Endothelial cell of umbilical vein (primary cell): Measurements from ENCODE around the gene ABCD3. TPM values are rescaled to one million over a fixed set of nuclear protein-coding genes. Genes with fewer than 3 reads are reported as not detected.

Source experiments
- BruUV-seq: library from RNA; stranded (reverse); fragments of 400-500 nt; replicated peaks from 2 replicates; lab custom pipeline; 2021; lab: Mats Ljungman, UMichigan
- CTCF ChIA-PET: fragments of 300-600, 350-600 bp; sonication (Branson Sonifier 250); formaldehyde crosslinking; loops from one replicate; lab custom pipeline; 2021; ENCODE audit warnings: antibody characterized with exemption, inconsistent platforms; lab: Charles Lee
- POLR2A ChIA-PET: fragments of 300-600, 350-600 bp; sonication (Branson Sonifier 250); formaldehyde crosslinking; loops from one replicate; lab custom pipeline; 2021; ENCODE audit warnings: antibody characterized with exemption, inconsistent platforms; lab: Charles Lee
- DNase-seq: peaks from one replicate; pipeline ENCODE4 v3.0.0-alpha.2; 2011; ENCODE audit warnings: low read depth, low spot score
- FAIRE-seq: peaks from 2 replicates; lab custom pipeline; 2011; peaks lifted over from hg19 to GRCh38; lab: Jason Lieb, UNC
- H2AFZ ChIP-seq: 2 replicates; pipeline ENCODE4 v1.6.0; 2012; ENCODE audit warnings: low read depth, low read length, control low read depth, inconsistent platforms
- H3K27ac ChIP-seq: 2 replicates; pipeline ENCODE4 v1.5.1; 2011; ENCODE audit warnings: low read depth, mild to moderate bottlenecking, control low read depth, low read length, moderate library complexity; ENCODE audit not compliant: insufficient read depth
- H3K27me3 ChIP-seq, 2 experiments: 2 replicates each; pipeline versions ENCODE4 v1.6.0 to v1.6.1; 2011; ENCODE audit warnings: low read length in 2 of 2, mixed read lengths in 1 of 2; ENCODE audit not compliant: control insufficient read depth in 2 of 2, insufficient read depth in 2 of 2
- H3K36me3 ChIP-seq, 2 experiments: 2 replicates in 1 of 2; 3 replicates in 1 of 2; pipeline ENCODE4 v1.5.1; 2011; ENCODE audit warnings: low read length in 2 of 2, mild to moderate bottlenecking in 1 of 2, moderate library complexity in 1 of 2; ENCODE audit not compliant: control insufficient read depth in 2 of 2, insufficient read depth in 2 of 2; ENCODE audit errors: extremely low read depth in 1 of 2
- H3K4me1 ChIP-seq: 3 replicates; pipeline ENCODE4 v1.5.1; 2011; ENCODE audit warnings: mild to moderate bottlenecking, low read length; ENCODE audit not compliant: control insufficient read depth, insufficient read depth; ENCODE audit errors: extremely low read depth
- H3K4me2 ChIP-seq: 2 replicates; pipeline ENCODE4 v1.6.1; 2011; ENCODE audit warnings: low read length, control low read depth, mixed read lengths; ENCODE audit not compliant: insufficient read depth
- H3K4me3 ChIP-seq, 3 experiments: fragments of 200-600 bp in 1 of 3; sonication (generic), shearing (Covaris generic) in 1 of 3; replicated peaks in 1 of 3; 2 replicates each; pipeline ENCODE4 v1.5.1; 2011 to 2016; ENCODE audit warnings: control low read depth in 3 of 3, low read length in 3 of 3, mild to moderate bottlenecking in 2 of 3, inconsistent platforms in 1 of 3, low read depth in 1 of 3, moderate library complexity in 1 of 3; ENCODE audit not compliant: insufficient read depth in 1 of 3
- H3K79me2 ChIP-seq: 2 replicates; pipeline ENCODE4 v1.6.0; 2012; ENCODE audit warnings: low read length, inconsistent platforms; ENCODE audit not compliant: control insufficient read depth, insufficient read depth
- H3K9ac ChIP-seq: replicated peaks from 2 replicates; pipeline ENCODE3; 2011; ENCODE audit warnings: low read length, control low read depth; ENCODE audit not compliant: insufficient read depth; ENCODE audit errors: extremely low read depth
- H3K9me1 ChIP-seq: replicated peaks from 3 replicates; pipeline ENCODE4 v1.6.0; 2011; ENCODE audit warnings: mild to moderate bottlenecking, low read length; ENCODE audit not compliant: control insufficient read depth, insufficient read depth; ENCODE audit errors: extremely low read depth
- H3K9me3 ChIP-seq: replicated peaks from 2 replicates; pipeline ENCODE4 v1.5.1; 2012; ENCODE audit warnings: low read length, inconsistent platforms; ENCODE audit not compliant: control insufficient read depth, insufficient read depth
- H4K20me1 ChIP-seq: replicated peaks from 2 replicates; pipeline ENCODE3; 2011; ENCODE audit warnings: mild to moderate bottlenecking, low read length; ENCODE audit not compliant: control insufficient read depth, insufficient read depth; ENCODE audit errors: extremely low read depth
- EZH2 ChIP-seq: IDR thresholded peaks from 2 replicates; pipeline ENCODE4 v1.6.1; 2012; ENCODE audit warnings: borderline replicate concordance, low read depth, mild to moderate bottlenecking, moderate library complexity, low read length, inconsistent platforms; ENCODE audit not compliant: severe bottlenecking
- FOS ChIP-seq: IDR thresholded peaks from 2 replicates; pipeline ENCODE4 v1.6.1; 2011; ENCODE audit warnings: mild to moderate bottlenecking, low read length, moderate library complexity, borderline replicate concordance; ENCODE audit not compliant: insufficient read depth
- GATA2 ChIP-seq: IDR thresholded peaks from 2 replicates; pipeline ENCODE4 v1.7.0; 2011; ENCODE audit warnings: low read depth, mild to moderate bottlenecking, moderate library complexity, mixed read lengths, low read length; ENCODE audit not compliant: insufficient read length, insufficient read depth
- JUN ChIP-seq: IDR thresholded peaks from 2 replicates; pipeline ENCODE4 v1.6.1; 2011; ENCODE audit warnings: borderline replicate concordance, low read depth; ENCODE audit not compliant: insufficient read length, insufficient read depth
- MAX ChIP-seq: IDR thresholded peaks from 2 replicates; pipeline ENCODE4 v1.6.1; 2011; ENCODE audit not compliant: insufficient read depth, insufficient read length
- MYC ChIP-seq: IDR thresholded peaks from one replicate; pipeline ENCODE4 v1.6.1; 2011; ENCODE audit warnings: mild to moderate bottlenecking, low read depth, low read length
- POLR2A ChIP-seq: IDR thresholded peaks from 2 replicates; pipeline ENCODE4 v1.6.1; 2012; ENCODE audit warnings: low read depth, mild to moderate bottlenecking, control low read depth, low read length
- dilution Hi-C: fragments of 300-500 bp; cut with MboI; formaldehyde crosslinking; loops from one replicate; pipeline ENCODE4 v1.15.0; 2019; ENCODE audit warnings: low sequenced_read_pairs; ENCODE audit not compliant: extremely low pct_ligation_motif_present
- intact Hi-C: fragments of 100-400 bp; cut with micrococcal nuclease; formaldehyde crosslinking; loops from one replicate; pipeline ENCODE4 v1.10.0; 2022
- polyA plus RNA-seq, 4 experiments: library from polyadenylated mRNA; depleted of rRNA in 3 of 4; stranded (reverse) in 3 of 4; unstranded in 1 of 4; fragments of >200 nt; gene quantifications; 2 replicates each; pipeline versions ENCODE4 v1.2.1 to v1.2.3, GENCODE V29; 2011 to 2012; ENCODE audit warnings: missing spikeins in 1 of 4
- total RNA-seq: library from RNA; stranded (reverse); gene quantifications from 2 replicates; pipeline ENCODE4 v1.2.3, GENCODE V29; 2021
- TF ChIP-seq, protein P1 (sequence below), 2 donors: IDR thresholded peaks; 1 replicate in 1 of 2; 2 replicates in 1 of 2; pipeline ENCODE4 v1.5.1; 2011; ENCODE audit warnings: low read length in 2 of 2, mild to moderate bottlenecking in 2 of 2, moderate library complexity in 2 of 2, control low read depth in 1 of 2, inconsistent platforms in 1 of 2, low read depth in 1 of 2; ENCODE audit not compliant: insufficient read depth in 1 of 2; ENCODE audit errors: extremely low read depth in 1 of 2

Gene ABCD3
- total and polyA plus RNA-seq, 2 donors (not counting 3 experiments of a cell fraction or from before 2014, with no cell fraction given): 6.3 to 31.6 TPM

DNA sequence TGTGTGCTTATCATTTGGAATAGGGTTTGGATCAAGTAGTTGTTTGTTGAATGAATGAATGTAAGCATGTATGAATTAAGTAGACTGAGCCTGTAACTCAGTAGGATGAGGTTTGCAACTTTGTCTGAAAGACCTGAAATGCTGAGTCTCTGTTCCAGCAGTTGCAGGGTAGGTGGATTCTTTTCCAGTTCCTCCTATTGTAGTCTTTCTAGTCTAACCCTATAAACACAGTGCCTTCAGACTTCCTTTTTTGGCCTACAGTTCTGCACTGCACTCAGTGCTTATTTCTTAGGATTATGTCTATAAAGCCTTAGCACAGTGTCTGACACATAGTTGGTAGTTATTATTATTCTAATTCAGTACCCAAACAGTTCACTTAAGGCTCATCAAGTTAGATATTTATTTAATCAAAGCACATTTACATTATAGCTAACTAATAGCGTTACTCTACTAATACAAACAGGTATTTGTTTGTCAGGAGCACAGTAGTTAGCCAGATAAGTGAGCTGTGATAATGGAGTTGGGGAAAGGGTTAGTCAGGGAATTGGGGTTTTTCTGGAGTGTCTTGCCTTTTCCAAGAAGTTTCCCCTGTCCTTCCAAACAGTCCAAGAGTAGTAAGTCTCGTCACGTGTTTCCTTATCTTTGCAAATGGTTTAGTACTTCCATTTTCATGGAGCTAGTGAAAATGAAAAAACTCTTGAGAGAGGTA is 45.0 kb downstream of the ABCD3 start:
- TF ChIP-seq JUN (no peak), EZH2 (no peak), MAX (no peak), MYC (no peak), GATA2 (no peak), POLR2A (no peak), FOS (no peak)
- TF ChIP-seq, protein P1, sequence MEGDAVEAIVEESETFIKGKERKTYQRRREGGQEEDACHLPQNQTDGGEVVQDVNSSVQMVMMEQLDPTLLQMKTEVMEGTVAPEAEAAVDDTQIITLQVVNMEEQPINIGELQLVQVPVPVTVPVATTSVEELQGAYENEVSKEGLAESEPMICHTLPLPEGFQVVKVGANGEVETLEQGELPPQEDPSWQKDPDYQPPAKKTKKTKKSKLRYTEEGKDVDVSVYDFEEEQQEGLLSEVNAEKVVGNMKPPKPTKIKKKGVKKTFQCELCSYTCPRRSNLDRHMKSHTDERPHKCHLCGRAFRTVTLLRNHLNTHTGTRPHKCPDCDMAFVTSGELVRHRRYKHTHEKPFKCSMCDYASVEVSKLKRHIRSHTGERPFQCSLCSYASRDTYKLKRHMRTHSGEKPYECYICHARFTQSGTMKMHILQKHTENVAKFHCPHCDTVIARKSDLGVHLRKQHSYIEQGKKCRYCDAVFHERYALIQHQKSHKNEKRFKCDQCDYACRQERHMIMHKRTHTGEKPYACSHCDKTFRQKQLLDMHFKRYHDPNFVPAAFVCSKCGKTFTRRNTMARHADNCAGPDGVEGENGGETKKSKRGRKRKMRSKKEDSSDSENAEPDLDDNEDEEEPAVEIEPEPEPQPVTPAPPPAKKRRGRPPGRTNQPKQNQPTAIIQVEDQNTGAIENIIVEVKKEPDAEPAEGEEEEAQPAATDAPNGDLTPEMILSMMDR (IDR thresholded peaks at IDR 0.05; ENCODE audit: extremely low read depth in 1 of 2, insufficient read depth in 1 of 2, low read depth in 1 of 2, low read length in 2 of 2): no peak
- intact Hi-C loops (loop anchor here (1.0 to 5.0 kb wide), 3 partner anchors 111 to 436 kb away; no protein-coding TSS in a partner anchor), dilution Hi-C loops (no loop called here)
- Histone ChIP-seq H2AFZ (no peak overlapping the region), H3K4me1 (no peaks in the 10 kb centered on the region), H4K20me1 (no peaks in the 10 kb centered on the region), H3K9me1 (no peaks in the 10 kb centered on the region), H3K27me3 (no peaks in the 10 kb centered on the region), H3K79me2 (no peaks in the 10 kb centered on the region), H3K4me2 (no peak overlapping the region), H3K9me3 (no peaks in the 10 kb centered on the region), H3K27ac (no peak overlapping the region), H3K9ac (no peak overlapping the region), H3K36me3 (no peaks in the 10 kb centered on the region), H3K4me3 (no peak overlapping the region)
- BruUV-seq: no TSS peak
- DNase-seq (peak; percentile 36), FAIRE-seq (no peak)
- ChIA-PET CTCF (interaction anchor here (0.6 to 4.5 kb wide), 14 partner anchors 12 to 581 kb away, joined by 3 to 57 read pairs (median 4); no protein-coding TSS in a partner anchor), POLR2A (no interaction called here)
